ENCODE results near the gene MX2.

Gene MX2

DNA sequence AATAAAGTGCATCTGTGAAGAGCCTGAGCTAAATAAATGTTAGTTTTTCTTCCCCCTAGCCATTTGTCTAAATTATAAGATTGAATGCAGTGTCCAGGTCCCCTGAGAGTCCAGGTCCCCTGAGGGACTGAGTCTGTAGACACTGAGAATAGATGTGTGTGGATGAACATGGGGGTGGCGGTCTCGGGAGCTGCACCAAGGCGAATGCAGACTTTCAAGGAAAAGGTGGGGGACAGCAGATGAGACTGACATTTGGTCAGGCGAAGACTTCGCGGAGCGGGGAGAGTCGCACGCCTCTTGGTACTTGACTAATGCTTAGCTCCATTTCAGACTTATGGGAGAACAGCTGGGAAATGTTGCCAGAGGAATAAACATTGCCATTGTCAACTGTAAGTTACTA lies 17.7 kb upstream of the MX2 start:
- peaks cover 75% of the 10 kb centered on the region for H3K27me3 ChIP-seq (ENCODE audit: insufficient read depth, low read length)
- no peak overlapping the region for H3K4me3 ChIP-seq (ENCODE audit: low read depth, low read length)
- no peak overlapping the region for H3K27ac ChIP-seq (ENCODE audit: low read depth, low read length)
- no peak overlapping the region for H2AFZ ChIP-seq (ENCODE audit: low read length, unreplicated experiment)
- no peaks in the 10 kb centered on the region for H3K4me1 ChIP-seq (ENCODE audit: control insufficient read depth, insufficient read depth, low read length, unreplicated experiment)
- no peaks in the 10 kb centered on the region for H3K36me3 ChIP-seq (ENCODE audit: insufficient read depth, low read length)
- no peaks in the 10 kb centered on the region for H3K79me2 ChIP-seq (ENCODE audit: control insufficient read depth, insufficient read depth, low read length, unreplicated experiment)

DNA sequence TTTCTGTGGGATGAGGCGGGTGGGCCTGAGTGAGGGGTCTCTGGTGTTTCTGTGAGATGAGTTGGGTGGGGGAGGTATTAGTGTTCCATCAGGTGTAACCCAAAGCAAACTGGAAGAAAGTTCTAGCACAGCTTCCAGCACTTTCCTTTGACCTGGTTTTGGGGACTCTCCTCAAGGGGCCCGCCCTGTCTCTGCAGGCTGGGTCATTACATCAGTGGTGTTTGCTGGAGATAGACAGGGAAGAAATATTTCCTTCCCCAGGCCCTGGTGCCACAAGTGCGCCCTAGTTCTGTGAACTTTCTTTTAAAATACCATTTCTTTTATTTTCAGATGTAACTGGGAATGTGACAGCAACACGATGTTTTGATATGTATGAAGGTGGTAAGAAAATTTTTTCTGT lies 16.5 kb upstream of the MX2 start:
- no peak overlapping the region for H3K27ac ChIP-seq (ENCODE audit: low read depth, low read length)
- peaks cover 82% of the 10 kb centered on the region for H3K27me3 ChIP-seq (ENCODE audit: insufficient read depth, low read length)
- no peak overlapping the region for H3K4me3 ChIP-seq (ENCODE audit: low read depth, low read length)
- H3K4me1 ChIP-seq (ENCODE audit: control insufficient read depth, insufficient read depth, low read length, unreplicated experiment): no peaks in the 10 kb centered on the region
- H3K79me2 ChIP-seq (ENCODE audit: control insufficient read depth, insufficient read depth, low read length, unreplicated experiment): no peaks in the 10 kb centered on the region
- H2AFZ ChIP-seq (ENCODE audit: low read length, unreplicated experiment): no peak overlapping the region
- H3K36me3 ChIP-seq (ENCODE audit: insufficient read depth, low read length): no peaks in the 10 kb centered on the region

DNA sequence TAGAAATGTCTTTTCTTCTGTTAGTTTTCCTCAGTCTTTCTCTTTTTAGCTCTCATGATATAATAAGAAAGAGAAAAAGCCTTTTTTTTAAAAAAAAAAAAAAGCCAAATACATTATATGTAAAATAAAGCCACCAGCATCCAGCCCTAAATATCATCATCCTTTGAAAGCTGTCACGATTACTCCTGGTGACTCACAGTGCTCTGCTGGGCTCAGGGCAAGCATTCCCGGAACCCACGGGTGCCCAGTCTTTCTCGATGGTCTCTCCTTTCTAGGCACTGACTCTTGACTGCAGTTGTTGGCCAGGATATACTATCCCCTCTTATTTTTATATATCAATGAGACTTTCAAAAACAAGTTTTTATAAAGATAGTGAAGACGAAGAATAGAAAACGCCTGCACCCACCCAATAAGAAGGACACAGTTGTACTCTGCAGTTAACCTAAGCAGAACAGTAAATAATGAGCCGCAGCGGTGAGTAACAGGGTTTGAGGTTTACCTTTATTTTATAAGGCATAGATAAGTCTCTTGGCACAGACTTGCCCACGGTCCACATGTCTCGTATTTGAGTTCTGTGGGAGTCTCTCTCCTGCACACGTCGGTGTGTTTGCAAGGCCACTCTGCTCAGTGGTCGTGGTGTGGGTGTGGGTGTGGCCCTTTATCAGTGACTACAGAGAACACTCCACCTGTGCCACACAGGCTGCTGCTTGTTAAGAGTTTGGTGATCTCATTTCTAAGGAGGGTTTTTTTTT lies 15.7 kb upstream of the MX2 start:
- Histone ChIP-seq H3K27ac (ENCODE audit: low read depth, low read length) (no peak overlapping the region), H3K4me1 (ENCODE audit: control insufficient read depth, insufficient read depth, low read length, unreplicated experiment) (no peaks in the 10 kb centered on the region), H2AFZ (ENCODE audit: low read length, unreplicated experiment) (no peak overlapping the region), H3K79me2 (ENCODE audit: control insufficient read depth, insufficient read depth, low read length, unreplicated experiment) (no peaks in the 10 kb centered on the region), H3K27me3 (ENCODE audit: insufficient read depth, low read length) (peaks cover 87% of the 10 kb centered on the region), H3K36me3 (ENCODE audit: insufficient read depth, low read length) (no peaks in the 10 kb centered on the region), H3K4me3 (ENCODE audit: low read depth, low read length) (no peak overlapping the region)

DNA sequence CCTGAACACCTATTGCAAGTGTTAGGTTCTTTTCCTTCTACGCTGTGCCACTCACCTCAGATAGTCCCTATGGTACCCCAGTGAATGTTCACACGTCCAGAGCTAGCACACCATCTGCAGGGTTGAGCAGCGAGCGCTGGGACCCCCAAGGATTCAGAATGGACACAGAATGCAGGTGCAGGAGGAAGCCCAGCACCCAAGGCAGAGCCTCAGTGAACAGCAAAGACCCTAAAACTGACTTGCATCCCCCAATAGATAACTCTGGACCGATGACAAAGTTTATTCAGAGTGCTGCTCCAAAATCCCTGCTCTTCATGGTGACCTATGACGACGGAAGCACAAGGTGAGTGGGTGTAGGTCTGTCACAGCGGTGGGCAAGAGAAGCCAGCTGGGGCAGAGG lies 15.1 kb upstream of the MX2 start:
- H3K4me1 ChIP-seq (ENCODE audit: control insufficient read depth, insufficient read depth, low read length, unreplicated experiment): no peaks in the 10 kb centered on the region
- no peak overlapping the region for H3K27ac ChIP-seq (ENCODE audit: low read depth, low read length)
- H3K79me2 ChIP-seq (ENCODE audit: control insufficient read depth, insufficient read depth, low read length, unreplicated experiment): no peaks in the 10 kb centered on the region
- peaks cover 87% of the 10 kb centered on the region for H3K27me3 ChIP-seq (ENCODE audit: insufficient read depth, low read length)
- H3K4me3 ChIP-seq (ENCODE audit: low read depth, low read length): no peak overlapping the region
- no peak overlapping the region for H2AFZ ChIP-seq (ENCODE audit: low read length, unreplicated experiment)
- H3K36me3 ChIP-seq (ENCODE audit: insufficient read depth, low read length): no peaks in the 10 kb centered on the region

DNA sequence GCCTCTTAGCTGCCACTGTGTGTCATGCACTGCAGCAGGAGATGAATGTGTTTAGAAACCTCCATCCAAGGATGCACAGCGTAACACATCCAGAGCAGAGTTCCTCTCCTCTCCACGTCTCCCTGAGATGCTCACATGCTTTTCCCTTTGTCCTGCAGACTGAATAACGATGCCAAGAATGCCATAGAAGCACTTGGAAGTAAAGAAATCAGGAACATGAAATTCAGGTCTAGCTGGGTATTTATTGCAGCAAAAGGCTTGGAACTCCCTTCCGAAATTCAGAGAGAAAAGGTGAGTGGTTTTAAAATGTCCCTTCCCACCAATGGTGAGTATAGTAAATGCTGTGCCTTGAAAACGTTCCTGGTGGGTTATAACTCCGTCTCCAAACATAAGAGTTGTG lies 13.4 kb upstream of the MX2 start:
- Histone ChIP-seq H3K79me2 (ENCODE audit: control insufficient read depth, insufficient read depth, low read length, unreplicated experiment) (no peaks in the 10 kb centered on the region), H3K4me3 (ENCODE audit: low read depth, low read length) (no peak overlapping the region), H3K4me1 (ENCODE audit: control insufficient read depth, insufficient read depth, low read length, unreplicated experiment) (no peaks in the 10 kb centered on the region), H2AFZ (ENCODE audit: low read length, unreplicated experiment) (no peak overlapping the region), H3K27ac (ENCODE audit: low read depth, low read length) (no peak overlapping the region), H3K27me3 (ENCODE audit: insufficient read depth, low read length) (peaks cover 84% of the 10 kb centered on the region), H3K36me3 (ENCODE audit: insufficient read depth, low read length) (no peaks in the 10 kb centered on the region)

DNA sequence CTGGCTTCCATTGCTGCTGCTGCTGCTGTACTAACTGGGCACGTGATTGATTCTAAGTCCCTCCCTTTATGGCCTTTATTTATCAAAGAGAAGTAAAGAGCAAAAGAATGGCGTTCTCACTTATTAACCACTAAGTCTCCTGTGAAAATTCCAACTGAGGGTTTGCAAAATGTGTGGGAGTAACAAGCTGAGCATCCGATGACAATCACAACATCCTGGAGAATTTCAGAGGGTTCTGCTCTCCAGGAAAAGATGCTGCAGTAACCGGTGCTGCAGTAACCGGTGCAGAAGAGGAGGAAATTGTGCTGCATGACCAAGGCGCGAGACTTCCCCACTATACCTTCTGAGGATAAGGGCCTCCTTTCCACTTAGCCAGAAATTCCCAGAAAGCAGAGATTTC lies 12.7 kb upstream of the MX2 start:
- H3K4me3 ChIP-seq (ENCODE audit: low read depth, low read length): no peak overlapping the region
- H3K36me3 ChIP-seq (ENCODE audit: insufficient read depth, low read length): no peaks in the 10 kb centered on the region
- H3K4me1 ChIP-seq (ENCODE audit: control insufficient read depth, insufficient read depth, low read length, unreplicated experiment): no peaks in the 10 kb centered on the region
- no peak overlapping the region for H3K27ac ChIP-seq (ENCODE audit: low read depth, low read length)
- peaks cover 83% of the 10 kb centered on the region for H3K27me3 ChIP-seq (ENCODE audit: insufficient read depth, low read length)
- no peaks in the 10 kb centered on the region for H3K79me2 ChIP-seq (ENCODE audit: control insufficient read depth, insufficient read depth, low read length, unreplicated experiment)
- no peak overlapping the region for H2AFZ ChIP-seq (ENCODE audit: low read length, unreplicated experiment)

DNA sequence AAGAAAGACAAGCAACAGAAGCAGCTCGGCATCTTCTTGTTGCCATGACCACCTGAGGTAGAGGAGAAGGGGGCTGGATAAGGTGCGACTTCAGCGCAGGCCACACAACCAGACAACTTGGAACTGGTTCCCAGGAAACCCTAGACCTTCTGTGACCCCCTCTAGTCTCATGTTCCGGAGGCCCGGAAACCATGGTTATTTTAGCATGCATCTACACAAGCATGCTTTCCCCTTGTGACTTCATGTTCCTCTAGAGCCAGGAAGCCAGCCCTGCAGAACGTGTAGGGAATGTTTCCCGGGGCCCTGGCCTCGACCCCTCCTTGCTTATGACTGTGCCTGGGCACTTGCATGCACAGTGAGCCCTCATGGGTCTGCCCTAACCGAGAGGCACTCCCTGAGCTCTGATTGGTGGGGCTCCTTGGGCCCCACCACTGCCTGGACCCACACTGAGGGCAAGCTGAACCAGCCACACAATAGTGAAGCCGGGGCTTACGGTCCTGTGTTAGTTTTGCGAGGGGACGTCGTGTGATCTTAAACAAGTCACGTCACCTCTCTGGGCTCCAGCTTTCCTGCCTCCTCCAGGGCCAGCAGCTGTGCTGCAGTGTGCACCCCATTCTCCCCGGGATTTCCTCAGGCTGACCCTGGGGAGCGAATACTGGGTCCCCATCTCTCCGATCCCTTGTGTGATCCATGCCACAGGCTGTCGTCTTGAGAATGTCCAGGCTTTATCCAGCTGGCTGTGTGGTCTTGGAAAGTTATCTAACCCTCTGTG lies 12.0 kb upstream of the MX2 start:
- H3K27ac ChIP-seq (ENCODE audit: low read depth, low read length): no peak overlapping the region
- no peaks in the 10 kb centered on the region for H3K36me3 ChIP-seq (ENCODE audit: insufficient read depth, low read length)
- H3K4me1 ChIP-seq (ENCODE audit: control insufficient read depth, insufficient read depth, low read length, unreplicated experiment): no peaks in the 10 kb centered on the region
- H3K27me3 ChIP-seq (ENCODE audit: insufficient read depth, low read length): peaks cover 81% of the 10 kb centered on the region
- H2AFZ ChIP-seq (ENCODE audit: low read length, unreplicated experiment): no peak overlapping the region
- no peak overlapping the region for H3K4me3 ChIP-seq (ENCODE audit: low read depth, low read length)
- no peaks in the 10 kb centered on the region for H3K79me2 ChIP-seq (ENCODE audit: control insufficient read depth, insufficient read depth, low read length, unreplicated experiment)

DNA sequence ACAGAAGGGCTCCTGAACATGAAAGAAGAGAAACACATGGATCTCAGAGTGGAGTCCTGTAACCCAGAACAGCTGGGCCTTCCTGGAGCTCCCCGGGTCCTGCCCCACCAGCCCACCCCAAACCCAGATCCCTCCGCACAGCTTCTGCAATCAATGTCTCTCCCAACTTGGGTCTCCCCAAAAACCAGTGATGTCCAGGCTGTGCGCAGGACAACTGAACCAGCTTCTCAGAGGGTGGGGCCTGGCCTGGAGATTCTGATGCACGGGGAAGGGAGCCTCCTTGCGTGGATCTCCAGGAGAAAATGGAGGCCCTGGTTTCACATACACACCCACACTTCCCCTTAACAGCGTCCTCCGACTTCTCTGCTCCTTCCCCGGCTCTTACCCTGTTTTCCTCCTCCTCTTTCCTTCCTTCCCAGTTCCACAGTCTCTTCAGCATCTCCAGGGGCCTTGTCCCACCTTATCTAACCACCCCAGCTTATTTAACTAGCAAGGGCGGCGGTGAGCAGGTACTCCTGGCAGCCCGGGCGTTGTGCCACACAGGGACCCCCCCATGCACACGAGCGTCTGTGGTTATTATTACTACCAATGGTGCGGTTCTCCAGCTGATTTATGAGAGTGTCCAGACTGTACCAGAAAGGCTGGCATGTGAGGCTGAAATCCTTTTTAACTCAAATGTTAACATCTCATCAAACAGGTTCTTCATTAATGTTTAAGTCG lies 11.2 kb upstream of the MX2 start:
- Histone ChIP-seq H2AFZ (ENCODE audit: low read length, unreplicated experiment) (no peak overlapping the region), H3K4me1 (ENCODE audit: control insufficient read depth, insufficient read depth, low read length, unreplicated experiment) (no peaks in the 10 kb centered on the region), H3K27me3 (ENCODE audit: insufficient read depth, low read length) (peaks cover 87% of the 10 kb centered on the region), H3K36me3 (ENCODE audit: insufficient read depth, low read length) (no peaks in the 10 kb centered on the region), H3K27ac (ENCODE audit: low read depth, low read length) (no peak overlapping the region), H3K79me2 (ENCODE audit: control insufficient read depth, insufficient read depth, low read length, unreplicated experiment) (no peaks in the 10 kb centered on the region), H3K4me3 (ENCODE audit: low read depth, low read length) (no peak overlapping the region)

DNA sequence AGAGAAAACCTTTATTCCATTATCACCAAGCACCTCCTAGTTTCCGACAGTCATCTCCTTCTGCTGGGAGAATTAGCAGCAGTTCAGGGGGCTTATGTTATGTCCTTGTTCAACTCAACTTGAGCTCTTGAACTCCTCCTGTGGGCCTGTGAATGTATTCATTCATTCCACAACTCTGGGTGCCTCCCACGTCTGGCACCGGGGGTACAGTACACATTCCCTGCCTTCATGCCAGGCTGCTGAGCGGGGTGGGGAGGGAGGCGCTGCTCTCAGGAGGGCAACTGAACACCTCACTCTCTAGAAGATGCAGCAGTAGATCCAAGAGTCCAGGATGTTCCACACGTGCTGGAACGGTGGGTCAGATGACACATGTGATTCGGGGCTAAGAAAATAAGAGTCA lies 4.3 kb upstream of the MX2 start:
- Histone ChIP-seq H3K36me3 (ENCODE audit: insufficient read depth, low read length) (no peaks in the 10 kb centered on the region), H3K79me2 (ENCODE audit: control insufficient read depth, insufficient read depth, low read length, unreplicated experiment) (no peaks in the 10 kb centered on the region), H3K27ac (ENCODE audit: low read depth, low read length) (no peak overlapping the region), H3K4me1 (ENCODE audit: control insufficient read depth, insufficient read depth, low read length, unreplicated experiment) (peaks cover 12% of the 10 kb centered on the region), H3K4me3 (ENCODE audit: low read depth, low read length) (no peak overlapping the region), H2AFZ (ENCODE audit: low read length, unreplicated experiment) (no peak overlapping the region), H3K27me3 (ENCODE audit: insufficient read depth, low read length) (peaks cover 29% of the 10 kb centered on the region; the same call in 1 of the 2 replicates)

DNA sequence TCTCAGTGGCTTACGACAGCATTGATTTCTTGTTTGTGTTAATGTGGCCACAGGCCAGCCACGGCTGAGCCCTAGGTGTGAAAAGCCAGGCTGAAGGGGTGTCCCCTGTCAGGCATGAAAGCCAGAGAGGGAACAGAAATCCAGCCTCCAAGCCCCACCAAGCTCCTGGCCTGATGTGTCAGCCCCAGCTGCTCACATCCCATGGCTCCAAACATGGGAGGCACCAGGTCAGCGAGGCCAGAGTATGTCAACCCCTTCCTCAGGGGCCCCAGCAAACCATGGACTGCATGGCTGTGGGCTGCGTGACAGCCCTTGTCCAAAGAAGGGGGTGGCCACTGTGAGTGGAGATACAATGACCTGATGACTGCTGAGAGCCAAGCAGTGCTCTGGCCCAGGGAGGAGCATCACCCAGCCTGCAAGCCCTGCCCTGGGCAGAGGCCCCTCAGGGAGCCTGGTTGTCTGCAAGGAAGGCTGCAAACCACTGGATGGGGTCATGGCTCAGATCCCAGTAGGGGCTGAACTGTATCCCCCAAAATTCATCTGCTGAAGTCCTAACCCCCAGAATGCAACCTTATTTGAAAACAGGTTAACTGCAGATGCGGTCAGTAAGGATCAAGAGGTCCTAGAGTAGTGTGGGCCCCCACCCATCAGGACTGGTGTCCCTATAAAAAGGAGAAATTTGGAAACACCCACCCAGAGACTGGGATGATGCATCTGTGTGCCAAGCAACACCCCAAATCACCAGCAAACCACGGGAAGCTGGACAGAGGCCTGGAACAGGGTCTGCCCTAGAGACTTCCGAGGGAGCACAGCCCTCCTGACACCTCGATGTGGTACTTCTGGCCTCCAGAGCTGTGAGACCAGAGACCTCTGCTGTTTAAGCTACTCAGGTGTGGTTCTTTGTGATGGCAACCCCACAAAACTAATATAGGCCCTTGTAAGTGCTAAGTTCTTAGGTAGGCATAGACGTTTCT lies 3.3 kb upstream of the MX2 start:
- H3K4me3 ChIP-seq (ENCODE audit: low read depth, low read length): no peak overlapping the region
- H3K27me3 ChIP-seq (ENCODE audit: insufficient read depth, low read length): peaks cover 21% of the 10 kb centered on the region; the same call in 1 of the 2 replicates
- peaks cover 8% of the 10 kb centered on the region for H3K79me2 ChIP-seq (ENCODE audit: control insufficient read depth, insufficient read depth, low read length, unreplicated experiment)
- H3K36me3 ChIP-seq (ENCODE audit: insufficient read depth, low read length): peaks cover 7% of the 10 kb centered on the region
- no peak overlapping the region for H2AFZ ChIP-seq (ENCODE audit: low read length, unreplicated experiment)
- no peak overlapping the region for H3K27ac ChIP-seq (ENCODE audit: low read depth, low read length)
- H3K4me1 ChIP-seq (ENCODE audit: control insufficient read depth, insufficient read depth, low read length, unreplicated experiment): peaks cover 19% of the 10 kb centered on the region

All from ACC112 (cell line).